CD4-positive, alpha-beta T cell treated with Interleukin-6 at 100 ng/mL for 8 hours (primary cell): Measurements from ENCODE around the gene PHLDA3.

ENCODE experiments used
- DNase-seq: peaks from one replicate; pipeline ENCODE4 v3.0.0-alpha.2; 2020; ENCODE audit warnings: mixed read lengths, low spot score

Gene PHLDA3

DNA sequence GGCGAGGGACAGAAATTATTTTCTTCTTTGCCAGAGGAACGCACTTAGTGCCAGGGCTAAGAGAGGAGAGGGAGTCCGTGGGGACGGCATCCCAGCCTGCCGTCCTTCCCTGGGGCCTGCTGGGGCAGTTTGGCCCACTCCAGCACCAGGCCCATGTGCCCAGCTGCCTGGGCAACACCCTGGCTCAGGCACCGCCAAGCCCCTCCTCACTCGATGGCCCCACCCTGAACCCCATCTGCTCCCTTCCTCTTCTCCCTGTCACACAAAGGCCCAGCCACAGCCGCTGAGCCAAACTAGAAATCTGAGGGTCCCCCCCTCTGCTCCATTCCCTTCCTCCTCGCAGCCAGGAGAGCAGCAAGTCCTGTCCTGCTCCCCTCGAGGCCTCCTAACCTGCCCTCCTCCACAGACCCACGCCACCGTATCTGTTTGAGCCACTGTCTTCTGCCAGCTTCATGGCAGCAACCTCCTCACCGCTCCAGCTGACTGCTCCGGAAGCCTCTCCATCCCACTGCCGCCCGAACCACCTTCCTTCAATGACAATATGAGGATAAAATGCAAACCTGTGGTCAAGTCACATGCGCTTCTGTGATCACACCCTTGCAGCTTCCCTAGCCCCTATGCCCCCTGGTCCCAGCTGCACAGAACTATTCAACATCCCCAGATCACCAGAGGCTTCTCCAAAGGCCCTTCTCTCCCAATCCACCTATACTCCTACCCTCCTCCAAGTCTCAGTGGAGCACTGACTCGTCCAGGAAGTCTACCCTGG is 39.1 kb downstream of the PHLDA3 start:
- DNase-seq: no peak

DNA sequence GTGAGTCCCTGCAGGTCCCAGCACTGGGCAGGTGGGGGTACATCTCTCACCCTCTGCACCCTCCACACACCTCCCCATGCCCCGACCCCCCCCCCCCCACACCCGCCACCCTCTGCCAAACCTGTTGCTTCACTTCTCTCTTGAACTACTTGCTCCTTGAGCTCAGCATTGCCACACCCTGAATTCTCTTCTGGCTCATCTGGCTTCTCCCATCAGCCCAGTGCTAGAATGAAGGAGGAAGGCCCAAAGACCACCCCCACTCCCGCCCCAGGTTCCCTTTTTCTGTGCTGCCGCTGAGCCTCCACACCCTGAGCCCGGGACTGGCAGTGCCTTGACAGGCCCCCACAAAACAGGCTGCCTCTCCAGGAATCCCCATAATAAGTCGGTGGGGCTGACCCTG is 41.0 kb downstream of the PHLDA3 start:
- no peak for DNase-seq

DNA sequence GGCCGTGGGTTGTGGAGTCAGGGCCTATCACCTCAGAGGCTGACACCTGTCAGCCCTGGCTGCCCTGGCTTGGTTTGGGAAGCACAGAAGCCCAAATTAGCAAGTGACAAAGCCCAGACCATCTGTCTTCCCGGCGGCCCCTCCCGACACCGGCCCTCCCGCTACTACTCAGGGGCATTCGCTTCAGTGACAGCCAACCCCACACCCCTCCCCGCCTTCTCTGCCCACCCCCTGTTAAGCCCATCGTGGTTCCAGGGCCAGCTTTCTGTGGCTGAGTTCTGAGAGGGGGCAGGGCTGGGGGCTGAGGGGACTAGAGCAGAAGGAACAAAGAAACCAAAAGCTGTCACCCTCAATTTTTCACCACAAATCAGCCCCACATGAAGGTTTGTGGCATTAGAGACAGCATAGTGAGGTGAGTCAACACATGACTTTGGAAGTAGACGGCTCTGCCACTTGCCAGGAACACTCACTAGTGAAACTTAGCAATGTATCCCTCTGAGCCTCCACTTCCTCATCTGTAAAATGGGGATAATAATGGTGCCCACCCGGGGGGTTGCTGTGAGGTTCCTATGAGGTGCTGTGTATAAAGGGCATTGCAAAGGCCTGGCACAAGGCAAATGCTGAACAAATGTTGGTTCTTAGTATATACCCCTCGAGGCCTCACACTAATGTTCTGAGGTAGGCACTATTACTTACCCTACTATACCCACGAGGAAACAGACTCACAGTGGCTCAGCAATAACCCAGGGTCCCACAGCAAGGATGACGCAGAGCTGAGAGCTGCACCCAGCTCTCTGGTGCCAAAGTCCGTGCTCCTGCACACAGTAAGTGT is 42.3 kb downstream of the PHLDA3 start:
- DNase-seq: no peak

DNA sequence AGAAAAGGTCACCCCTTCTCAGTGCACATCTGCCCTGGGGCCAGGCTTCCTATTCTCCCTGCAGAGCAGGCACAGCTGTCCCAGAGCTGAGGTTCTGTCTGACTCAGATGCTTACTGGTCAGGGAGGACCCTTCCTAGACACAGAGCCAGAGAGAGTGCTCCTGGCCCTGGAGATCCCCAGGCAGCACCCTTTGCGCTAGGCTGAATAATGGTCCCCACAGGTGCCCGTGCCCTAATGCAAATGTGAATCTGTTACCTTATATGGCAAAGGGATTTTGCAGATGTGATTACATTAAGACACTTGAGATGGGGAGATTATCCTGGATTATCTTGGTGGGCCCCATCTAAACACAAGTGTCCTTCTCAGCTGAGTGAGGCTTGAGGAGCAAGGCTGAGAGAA is 44.8 kb downstream of the PHLDA3 start:
- DNase-seq: no peak

DNA sequence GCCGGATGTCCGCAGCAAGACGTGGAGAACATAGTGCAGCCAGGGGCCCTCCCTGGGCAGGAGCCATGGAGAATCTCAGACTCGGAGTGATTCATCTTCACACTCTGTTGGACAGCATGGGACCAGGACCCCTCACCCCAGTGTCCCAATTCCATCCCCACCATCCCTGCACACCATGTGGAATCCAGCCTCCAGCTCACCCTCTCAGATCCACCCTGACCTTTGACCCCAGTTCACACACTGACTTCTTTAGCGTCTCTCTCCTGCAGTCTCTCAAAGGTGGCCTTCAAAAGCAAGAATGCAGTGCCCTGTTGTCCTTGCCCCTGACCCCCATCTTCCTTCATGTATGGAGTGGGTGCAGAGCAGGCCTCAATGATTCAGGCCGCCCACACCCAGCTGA is 45.3 kb downstream of the PHLDA3 start:
- DNase-seq: no peak

DNA sequence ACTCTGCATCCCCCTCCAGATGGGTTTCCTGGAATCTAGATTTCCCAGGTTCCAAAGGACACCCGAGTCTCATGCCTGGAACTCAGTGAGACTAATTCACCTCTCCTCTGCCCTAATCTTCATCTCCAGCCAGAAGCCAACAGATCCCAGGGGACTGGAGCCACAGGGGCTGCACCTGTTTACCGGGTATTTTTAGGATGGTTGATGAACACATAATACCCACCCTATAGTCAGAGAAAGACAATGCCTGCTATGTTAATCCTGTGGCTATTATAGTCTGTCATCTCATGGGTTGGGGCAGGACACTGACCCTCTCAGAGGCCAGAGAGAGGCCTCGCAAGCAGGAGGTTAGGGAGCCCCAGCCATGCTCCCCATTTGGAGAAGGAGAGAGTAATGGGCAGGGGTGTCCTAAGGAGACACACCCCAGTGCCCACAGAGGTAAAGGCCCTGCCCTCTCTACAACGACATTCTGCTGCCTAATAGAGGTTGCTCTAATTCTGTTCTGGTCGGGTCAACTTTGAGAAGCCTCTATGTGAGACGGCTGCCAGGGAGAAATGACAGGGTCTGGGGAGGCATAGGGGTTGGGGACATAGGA is 46.5 kb downstream of the PHLDA3 start:
- no peak for DNase-seq

DNA sequence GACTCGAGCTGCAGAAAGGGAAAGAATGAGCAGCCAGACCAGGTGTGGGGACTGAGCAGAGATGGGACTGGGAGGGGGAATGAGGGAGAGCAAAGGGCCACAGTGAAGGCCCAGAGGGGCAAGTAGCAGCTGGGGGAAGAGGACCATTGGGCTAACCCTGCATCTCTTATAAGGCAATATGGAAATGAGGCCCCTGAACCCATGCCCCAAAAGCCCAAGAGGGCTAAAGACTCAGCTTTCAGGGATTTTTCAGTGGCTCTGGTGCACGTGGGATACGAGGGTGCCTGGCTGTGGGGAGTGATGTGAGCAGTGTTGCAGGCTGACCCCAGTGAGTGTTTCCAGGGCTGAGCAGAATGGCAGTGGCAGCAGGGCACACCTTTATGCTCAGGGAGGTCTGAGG is 47.0 kb downstream of the PHLDA3 start:
- DNase-seq: no peak

DNA sequence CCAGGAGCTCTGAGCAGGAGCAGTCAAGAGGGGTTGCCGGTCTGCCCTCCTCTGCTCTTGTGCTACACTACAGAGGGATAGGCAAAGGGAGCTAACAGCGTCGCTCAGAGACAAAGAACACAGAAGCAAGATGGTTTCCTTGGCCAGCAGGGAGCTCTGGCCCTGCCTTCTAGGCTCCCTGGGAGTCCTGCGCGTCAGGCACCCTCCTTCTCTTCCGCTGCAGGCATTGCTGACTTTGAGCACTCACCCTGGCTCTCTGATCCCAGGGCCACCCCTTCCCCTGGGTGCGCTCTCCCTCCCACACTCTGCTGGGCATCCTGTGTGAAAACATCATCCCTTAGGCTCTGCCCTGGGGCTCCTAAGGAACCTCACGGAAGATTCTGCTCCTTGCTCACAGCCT is 47.9 kb downstream of the PHLDA3 start:
- no peak for DNase-seq

DNA sequence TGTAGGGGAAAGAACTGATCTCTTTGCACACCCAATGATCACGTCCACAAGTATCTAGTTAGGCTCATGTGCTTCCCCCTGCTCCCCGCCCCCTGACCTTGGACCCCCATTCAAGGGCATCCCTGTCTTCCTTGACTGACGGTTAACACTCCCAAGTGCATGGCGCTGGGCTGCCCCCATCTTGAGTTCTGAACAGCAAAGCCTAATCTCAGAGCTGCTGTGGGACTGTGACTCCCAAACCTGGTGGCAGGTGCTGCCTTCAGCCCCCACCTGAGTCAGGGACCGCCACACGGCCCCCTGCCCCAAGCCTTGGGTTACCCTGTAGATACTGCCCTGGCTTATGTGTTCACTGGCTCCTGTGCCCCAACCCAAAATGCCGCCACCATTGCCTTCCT is 48.4 kb downstream of the PHLDA3 start:
- no peak for DNase-seq

DNA sequence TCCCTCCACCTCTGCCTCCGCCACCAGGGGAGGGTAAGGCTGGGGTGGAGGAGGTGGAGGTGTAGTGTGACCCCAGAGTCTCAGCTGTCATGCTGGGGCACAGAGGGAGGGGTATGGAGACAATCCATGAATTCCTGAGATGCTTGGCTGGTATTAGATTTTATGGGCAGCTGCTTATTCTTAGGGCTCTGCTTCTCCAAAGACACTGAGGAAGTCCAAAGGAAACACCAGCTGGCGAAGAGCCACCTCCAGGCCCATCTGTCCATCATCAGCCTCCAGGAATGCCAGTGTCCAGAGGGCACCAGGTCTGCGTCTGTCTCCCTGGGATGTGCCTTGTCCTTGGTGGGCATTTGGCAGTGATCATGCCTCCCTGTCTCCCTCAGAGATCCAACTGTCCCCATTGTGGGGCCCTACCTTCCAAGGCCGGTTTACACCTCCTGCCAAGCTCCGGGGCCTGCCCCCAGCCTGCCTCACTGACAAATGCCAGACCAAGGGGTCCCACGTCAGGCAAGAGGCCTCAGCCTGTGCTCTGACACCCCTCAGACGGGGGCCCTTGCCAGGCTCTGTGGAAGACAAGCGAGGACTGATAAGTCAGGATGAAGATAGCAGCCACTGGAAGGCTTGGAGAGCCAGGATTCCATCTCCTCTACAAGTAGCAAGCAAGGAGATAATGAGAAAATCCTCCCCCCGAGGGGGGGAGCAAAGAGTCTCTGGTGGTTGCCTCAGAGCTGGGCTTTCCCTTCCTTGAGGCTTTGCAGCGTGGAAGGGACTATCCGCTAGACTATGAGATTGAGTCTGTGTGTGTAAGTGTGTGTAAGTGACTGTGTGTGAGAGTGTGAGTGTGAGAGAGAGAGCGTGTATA is 49.0 kb downstream of the PHLDA3 start:
- no peak for DNase-seq

DNA sequence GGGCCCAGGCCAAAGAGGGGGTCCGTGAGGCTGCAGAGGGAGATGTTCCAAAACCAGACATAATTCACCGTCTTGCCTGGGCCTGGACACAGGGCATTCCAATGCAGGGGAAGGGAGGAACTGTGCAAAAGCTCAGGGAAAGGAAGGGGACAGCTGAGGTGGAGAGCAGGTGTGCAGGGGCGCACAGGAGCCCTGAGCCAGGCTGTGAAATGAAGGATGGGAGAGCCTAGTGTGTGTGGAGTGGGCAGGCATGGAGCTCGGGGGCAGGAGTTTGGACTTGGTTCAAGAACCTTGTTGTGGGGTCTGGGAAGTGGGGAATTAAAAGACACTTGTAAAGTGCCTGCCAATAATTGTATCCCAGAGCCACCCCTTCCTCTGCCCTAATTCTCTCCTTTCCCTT is 49.7 kb downstream of the PHLDA3 start:
- DNase-seq: no peak

DNA sequence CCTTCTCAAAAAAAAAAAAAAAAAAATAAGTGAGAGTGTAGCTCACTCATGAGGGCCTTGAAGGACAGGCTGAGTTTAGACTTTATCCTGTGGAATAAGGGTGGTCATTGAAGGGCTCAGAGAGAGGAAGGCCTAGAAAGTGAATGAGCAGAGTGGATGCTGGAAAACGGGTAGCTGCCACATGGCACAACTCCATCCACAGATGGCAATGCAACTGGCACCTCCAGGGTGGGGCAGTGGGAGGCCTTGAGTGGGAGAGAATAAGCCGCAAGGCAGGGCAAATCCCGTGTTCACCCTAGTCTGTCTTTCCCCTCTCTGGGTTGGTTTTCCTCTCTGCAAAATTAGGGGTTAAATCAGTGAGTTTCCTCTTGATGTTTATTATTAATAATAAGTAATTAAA is 50.5 kb downstream of the PHLDA3 start:
- DNase-seq: no peak
